ENCODE measurements around the gene C6orf118.

DNA sequence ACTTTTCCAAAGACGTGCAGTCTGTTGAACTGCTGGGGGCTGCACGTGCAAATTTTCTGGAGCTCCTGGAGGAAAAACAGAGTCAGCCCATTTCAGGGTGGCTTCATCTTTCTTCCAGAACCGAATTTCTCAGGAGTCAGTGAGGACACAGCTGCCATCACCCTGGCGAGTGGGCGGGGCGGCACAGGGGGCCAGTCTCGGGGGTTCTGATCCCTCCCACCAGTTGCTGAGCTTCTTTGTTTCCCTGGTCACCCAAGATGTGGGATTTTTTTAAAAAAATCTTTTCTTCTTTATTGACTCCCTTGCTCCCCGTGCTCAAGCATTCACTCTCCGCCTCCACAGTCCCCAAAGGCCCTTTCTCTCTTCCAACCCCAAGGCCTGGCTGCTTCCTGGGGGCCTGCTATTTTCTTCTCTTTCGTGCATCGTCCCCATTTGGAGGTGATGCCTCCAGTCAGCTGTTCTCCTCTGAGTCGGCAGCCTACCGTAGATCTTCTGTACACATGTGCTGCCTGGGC is 8.9 kb downstream of the C6orf118 start:
- TF ChIP-seq POLR2A (IDR thresholded peaks at IDR 0.05): no peak
- TF ChIP-seq, protein P1, sequence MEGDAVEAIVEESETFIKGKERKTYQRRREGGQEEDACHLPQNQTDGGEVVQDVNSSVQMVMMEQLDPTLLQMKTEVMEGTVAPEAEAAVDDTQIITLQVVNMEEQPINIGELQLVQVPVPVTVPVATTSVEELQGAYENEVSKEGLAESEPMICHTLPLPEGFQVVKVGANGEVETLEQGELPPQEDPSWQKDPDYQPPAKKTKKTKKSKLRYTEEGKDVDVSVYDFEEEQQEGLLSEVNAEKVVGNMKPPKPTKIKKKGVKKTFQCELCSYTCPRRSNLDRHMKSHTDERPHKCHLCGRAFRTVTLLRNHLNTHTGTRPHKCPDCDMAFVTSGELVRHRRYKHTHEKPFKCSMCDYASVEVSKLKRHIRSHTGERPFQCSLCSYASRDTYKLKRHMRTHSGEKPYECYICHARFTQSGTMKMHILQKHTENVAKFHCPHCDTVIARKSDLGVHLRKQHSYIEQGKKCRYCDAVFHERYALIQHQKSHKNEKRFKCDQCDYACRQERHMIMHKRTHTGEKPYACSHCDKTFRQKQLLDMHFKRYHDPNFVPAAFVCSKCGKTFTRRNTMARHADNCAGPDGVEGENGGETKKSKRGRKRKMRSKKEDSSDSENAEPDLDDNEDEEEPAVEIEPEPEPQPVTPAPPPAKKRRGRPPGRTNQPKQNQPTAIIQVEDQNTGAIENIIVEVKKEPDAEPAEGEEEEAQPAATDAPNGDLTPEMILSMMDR (IDR thresholded peaks at IDR 0.05): no peak

All from Peyer's patch (tissue), 4 donors.